HEK293 (cell line): Measurements from ENCODE around the gene KCTD10.
"Not testable (repeated sequence)": the region's sequence is repeated elsewhere in the genome, so short reads cannot be mapped to it uniquely, and the experiment has no call there.

Experiments used
- CTCF ChIP-seq: fragments of 450-650 bp; formaldehyde crosslinking; IDR thresholded peaks from 2 replicates; pipeline ENCODE4 v1.5.1; 2016; ENCODE audit warnings: missing biosample characterization, missing genetic modification characterization
- GLI4 ChIP-seq: fragments of 450-650 bp; formaldehyde crosslinking; IDR thresholded peaks from 2 replicates; pipeline ENCODE4 v1.5.1; 2016; ENCODE audit warnings: missing biosample characterization, missing genetic modification characterization
- KLF10 ChIP-seq: fragments of 450-650 bp; IDR thresholded peaks from 2 replicates; pipeline ENCODE4 v1.5.1; 2018; ENCODE audit warnings: missing biosample characterization, mild to moderate bottlenecking, missing genetic modification characterization
- PBX3 ChIP-seq: sonication (generic); formaldehyde crosslinking; IDR thresholded peaks from 2 replicates; pipeline ENCODE4 v1.8.1; 2022; ENCODE audit warnings: mild to moderate bottlenecking, moderate library complexity, missing genetic modification reagents
- ZNF274 ChIP-seq, 2 experiments: fragments of 200-500 bp in 1 of 2; fragments of 450-650 bp in 1 of 2; sonication (Bioruptor generic) in 1 of 2; formaldehyde crosslinking in 1 of 2; IDR thresholded peaks; 2 replicates each; pipeline versions ENCODE4 v1.5.1 to v1.6.1; 2014 to 2016; ENCODE audit warnings: borderline replicate concordance in 1 of 2, inconsistent platforms in 1 of 2, low read length in 1 of 2, missing biosample characterization in 1 of 2, missing genetic modification characterization in 1 of 2
- ZNF354C ChIP-seq: fragments of 450-650 bp; formaldehyde crosslinking; IDR thresholded peaks from 2 replicates; pipeline ENCODE4 v1.5.1; 2016; ENCODE audit warnings: missing biosample characterization, missing genetic modification characterization, low read depth, borderline replicate concordance
- ZNF423 ChIP-seq: fragments of 450-650 bp; formaldehyde crosslinking; IDR thresholded peaks from 2 replicates; pipeline ENCODE4 v1.5.1; 2016; ENCODE audit warnings: missing biosample characterization, missing genetic modification characterization
- ZNF433 ChIP-seq: fragments of 450-650 bp; formaldehyde crosslinking; IDR thresholded peaks from 2 replicates; pipeline ENCODE4 v1.5.1; 2016; ENCODE audit warnings: missing biosample characterization, missing genetic modification characterization, low read depth
- ZNF549 ChIP-seq: fragments of 450-650 bp; IDR thresholded peaks from 2 replicates; pipeline ENCODE4 v1.5.1; 2018; ENCODE audit warnings: missing biosample characterization, missing genetic modification characterization, mild to moderate bottlenecking, inconsistent platforms, moderate library complexity
- ZNF596 ChIP-seq: fragments of 450-650 bp; IDR thresholded peaks from 2 replicates; pipeline ENCODE4 v1.5.0; 2018; ENCODE audit warnings: missing biosample characterization, mild to moderate bottlenecking, missing genetic modification characterization, moderate library complexity
- TF ChIP-seq, protein P1 (sequence below): fragments of 450-650 bp; formaldehyde crosslinking; IDR thresholded peaks from 2 replicates; pipeline ENCODE4 v1.5.1; 2017; ENCODE audit warnings: missing biosample characterization, missing genetic modification characterization
- TF ChIP-seq, protein P2 (sequence below): fragments of 450-650 bp; formaldehyde crosslinking; IDR thresholded peaks from 2 replicates; pipeline ENCODE4 v1.5.1; 2016; ENCODE audit warnings: missing biosample characterization, missing genetic modification characterization

GRCh38 chr12:109406147-109406546 is 71.0 kb downstream of the KCTD10 start:
- not testable (repeated sequence) for TF ChIP-seq ZNF433 (tag by site-specific recombination); ZNF354C (tag by site-specific recombination); KLF10; ZNF596 (tag by site-specific recombination); CTCF (tag by site-specific recombination); ZNF274 (IDR thresholded peaks at IDR 0.05; ENCODE audit: low read length); ZNF274 (tag by site-specific recombination; IDR thresholded peaks at IDR 0.05; ENCODE audit: borderline replicate concordance); PBX3 (CRISPR knock-in tag); GLI4 (tag by site-specific recombination); ZNF423 (tag by site-specific recombination); ZNF549 (tag by site-specific recombination)
- TF ChIP-seq, protein P1, sequence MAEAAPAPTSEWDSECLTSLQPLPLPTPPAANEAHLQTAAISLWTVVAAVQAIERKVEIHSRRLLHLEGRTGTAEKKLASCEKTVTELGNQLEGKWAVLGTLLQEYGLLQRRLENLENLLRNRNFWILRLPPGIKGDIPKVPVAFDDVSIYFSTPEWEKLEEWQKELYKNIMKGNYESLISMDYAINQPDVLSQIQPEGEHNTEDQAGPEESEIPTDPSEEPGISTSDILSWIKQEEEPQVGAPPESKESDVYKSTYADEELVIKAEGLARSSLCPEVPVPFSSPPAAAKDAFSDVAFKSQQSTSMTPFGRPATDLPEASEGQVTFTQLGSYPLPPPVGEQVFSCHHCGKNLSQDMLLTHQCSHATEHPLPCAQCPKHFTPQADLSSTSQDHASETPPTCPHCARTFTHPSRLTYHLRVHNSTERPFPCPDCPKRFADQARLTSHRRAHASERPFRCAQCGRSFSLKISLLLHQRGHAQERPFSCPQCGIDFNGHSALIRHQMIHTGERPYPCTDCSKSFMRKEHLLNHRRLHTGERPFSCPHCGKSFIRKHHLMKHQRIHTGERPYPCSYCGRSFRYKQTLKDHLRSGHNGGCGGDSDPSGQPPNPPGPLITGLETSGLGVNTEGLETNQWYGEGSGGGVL (tag by site-specific recombination), result not testable (repeated sequence)
- TF ChIP-seq, protein P2, sequence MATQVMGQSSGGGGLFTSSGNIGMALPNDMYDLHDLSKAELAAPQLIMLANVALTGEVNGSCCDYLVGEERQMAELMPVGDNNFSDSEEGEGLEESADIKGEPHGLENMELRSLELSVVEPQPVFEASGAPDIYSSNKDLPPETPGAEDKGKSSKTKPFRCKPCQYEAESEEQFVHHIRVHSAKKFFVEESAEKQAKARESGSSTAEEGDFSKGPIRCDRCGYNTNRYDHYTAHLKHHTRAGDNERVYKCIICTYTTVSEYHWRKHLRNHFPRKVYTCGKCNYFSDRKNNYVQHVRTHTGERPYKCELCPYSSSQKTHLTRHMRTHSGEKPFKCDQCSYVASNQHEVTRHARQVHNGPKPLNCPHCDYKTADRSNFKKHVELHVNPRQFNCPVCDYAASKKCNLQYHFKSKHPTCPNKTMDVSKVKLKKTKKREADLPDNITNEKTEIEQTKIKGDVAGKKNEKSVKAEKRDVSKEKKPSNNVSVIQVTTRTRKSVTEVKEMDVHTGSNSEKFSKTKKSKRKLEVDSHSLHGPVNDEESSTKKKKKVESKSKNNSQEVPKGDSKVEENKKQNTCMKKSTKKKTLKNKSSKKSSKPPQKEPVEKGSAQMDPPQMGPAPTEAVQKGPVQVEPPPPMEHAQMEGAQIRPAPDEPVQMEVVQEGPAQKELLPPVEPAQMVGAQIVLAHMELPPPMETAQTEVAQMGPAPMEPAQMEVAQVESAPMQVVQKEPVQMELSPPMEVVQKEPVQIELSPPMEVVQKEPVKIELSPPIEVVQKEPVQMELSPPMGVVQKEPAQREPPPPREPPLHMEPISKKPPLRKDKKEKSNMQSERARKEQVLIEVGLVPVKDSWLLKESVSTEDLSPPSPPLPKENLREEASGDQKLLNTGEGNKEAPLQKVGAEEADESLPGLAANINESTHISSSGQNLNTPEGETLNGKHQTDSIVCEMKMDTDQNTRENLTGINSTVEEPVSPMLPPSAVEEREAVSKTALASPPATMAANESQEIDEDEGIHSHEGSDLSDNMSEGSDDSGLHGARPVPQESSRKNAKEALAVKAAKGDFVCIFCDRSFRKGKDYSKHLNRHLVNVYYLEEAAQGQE (tag by site-specific recombination), result not testable (repeated sequence)
